ENCODE measurements around the gene RNF227.
"Not testable (repeated sequence)": the region's sequence is repeated elsewhere in the genome, so short reads cannot be mapped to it uniquely, and the experiment has no call there.

The RNF227 gene

DNA sequence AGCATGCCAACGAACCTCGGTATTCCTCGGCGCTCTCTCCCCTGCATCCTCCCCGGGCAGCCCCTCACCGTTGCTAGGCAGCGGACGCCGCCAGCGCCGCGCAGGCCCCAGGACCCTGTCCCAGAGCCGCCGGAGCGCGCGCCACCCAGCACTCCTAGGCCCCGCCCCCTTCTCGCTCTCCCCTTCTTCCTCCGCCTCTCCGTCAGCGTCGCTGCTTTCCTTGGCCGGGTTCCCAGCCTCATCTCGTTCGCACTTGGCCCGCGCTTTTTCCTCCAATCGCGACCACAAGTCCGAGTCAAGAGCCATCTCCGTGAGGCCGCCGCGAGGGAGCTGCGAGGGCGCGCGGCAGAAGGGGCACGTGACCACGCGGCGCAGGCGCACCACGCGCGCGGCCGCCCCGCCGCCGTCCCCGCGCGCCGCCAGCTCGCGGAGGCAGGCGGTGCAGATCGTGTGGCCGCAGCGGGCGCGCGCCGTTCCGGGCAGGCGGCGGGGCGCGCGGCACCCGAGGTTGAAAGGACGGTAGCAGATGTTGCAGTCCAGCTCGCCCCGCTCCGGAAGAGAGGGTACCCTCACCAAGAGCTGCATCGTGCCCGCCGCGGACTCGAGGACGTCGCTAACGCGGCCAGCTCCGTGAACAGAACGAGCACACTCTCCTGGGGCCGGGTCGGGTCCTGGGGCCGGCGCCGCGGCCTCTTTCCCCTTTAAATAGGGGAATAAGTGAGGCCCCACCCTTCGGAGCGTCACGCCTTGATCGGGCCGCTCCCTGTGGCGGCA, at the start of gene RNF227:
Gene RNF227, minus strand, starts transcription at position 679 of the 774 bp plus-strand sequence. Its CDS starts 94 bp downstream, at position 585.
- DNase-seq: peak; percentile 99

- DNase-seq: no peak
Observed at GRCh38 chr17:7961421-7961820, 45.3 kb upstream of the RNF227 start.

- no peak for DNase-seq
Observed at GRCh38 chr17:7959503-7960253, 43.6 kb upstream of the RNF227 start.

- no peak for DNase-seq
Observed at GRCh38 chr17:7956228-7956965, 40.3 kb upstream of the RNF227 start.

DNA sequence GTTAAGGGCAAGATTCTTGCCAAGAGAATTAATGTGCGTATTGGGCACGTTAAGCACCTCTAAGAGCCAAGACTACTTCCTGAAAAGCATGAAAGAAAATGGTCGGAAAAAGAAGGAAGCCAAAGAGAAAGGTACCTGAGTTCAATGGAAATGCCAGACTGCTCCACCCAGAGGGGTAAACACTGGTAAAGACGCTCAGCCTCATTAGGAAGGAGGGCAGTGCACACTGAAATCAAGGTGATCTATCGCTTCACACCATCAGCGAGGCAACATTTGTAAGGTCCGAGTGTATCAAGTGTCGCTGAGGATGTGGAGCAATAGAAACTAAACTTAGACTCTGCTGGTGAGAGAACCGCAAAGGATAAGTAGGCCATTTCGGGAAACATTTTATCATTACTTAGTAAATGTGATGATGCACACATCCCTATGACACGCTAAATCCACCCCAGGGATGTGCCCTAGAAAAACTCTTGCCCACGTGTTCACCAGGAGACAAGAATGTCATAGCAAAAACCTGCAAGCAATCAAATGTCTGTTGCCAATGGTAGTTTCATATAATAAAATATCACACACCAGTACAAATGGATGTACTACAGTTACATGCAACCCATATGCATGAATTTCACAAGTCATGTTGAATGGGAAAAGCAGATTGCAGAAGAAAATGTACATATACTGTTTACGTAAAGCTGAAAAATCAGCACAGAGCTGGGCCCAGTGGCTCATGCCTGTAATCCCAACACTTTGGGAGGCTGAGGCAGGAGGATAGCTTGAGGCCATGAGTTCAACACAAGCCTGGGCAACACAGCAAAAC, 39.5 kb upstream of the RNF227 start:
- DNase-seq: no peak

DNA sequence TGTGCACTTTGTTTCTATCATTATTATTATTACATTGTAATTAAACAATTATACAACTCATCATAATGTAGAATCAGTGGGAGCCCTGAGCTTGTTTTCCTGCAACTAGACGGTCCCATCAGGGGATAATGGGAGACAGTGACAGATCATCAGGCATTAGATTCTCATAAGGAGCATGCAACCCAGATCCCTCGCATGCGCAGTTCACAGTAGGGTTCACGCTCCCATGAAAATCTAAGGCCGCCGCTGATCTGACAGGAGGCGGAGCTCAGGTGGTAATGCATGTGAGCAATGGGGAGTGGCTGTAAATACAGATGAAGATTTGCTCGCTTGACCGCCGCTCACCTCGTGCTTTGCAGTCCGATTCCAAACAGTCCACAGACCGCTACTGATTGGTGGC, 37.2 kb upstream of the RNF227 start:
- DNase-seq: not testable (repeated sequence)

DNA sequence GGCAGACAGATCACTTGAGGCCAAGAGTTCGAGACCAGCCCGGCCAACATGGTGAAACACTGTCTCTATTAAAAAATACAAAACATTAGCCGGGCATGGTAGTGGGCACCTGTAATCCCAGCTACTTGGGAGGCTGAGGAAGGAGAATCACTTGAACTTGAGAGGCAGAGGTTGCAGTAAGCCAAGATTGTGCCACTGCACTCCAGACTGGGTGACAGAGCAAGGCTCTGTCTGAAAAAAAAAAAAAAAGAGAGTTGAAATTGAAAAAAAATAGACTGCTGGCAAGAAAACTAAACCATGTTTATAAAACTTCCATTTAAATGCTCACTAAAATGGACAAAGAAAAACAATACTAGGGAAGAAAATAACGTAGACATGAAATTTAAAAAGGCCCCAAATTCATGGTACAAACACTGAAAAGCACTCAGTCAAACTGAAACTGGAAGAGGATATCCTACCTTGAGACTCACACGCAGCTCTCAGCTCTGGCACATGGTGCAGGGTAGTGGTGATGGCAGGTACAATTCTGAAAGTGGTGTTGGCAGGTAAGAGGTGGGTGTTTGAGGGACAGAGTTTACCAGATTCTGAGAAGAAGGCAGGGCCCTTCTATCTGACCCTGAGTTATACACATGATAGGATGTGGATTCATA, 35.2 kb upstream of the RNF227 start:
- no peak for DNase-seq

GRCh38 chr17:7950578-7950977, 34.5 kb upstream of the RNF227 start:
- no peak for DNase-seq

DNA sequence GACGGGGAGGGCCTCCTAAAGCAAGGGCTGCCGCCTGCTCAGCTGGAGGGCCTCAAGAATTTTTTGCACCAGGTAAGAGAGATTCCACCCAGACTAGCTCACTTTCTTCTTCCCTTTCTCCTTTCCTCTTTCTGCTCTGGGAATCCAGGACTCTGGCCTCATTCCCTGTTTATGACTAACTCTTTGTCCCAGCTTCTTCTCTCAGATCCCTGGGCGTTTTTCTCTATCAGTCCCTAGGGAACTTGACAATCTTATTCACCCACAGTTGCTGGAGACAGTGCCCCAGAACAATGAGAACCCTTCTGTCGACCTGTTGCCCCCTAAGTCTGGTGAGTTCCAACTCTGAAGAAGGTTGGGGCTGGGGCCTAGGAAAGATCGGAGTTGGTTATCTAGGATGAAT, 31.6 kb upstream of the RNF227 start:
- no peak for DNase-seq

DNA sequence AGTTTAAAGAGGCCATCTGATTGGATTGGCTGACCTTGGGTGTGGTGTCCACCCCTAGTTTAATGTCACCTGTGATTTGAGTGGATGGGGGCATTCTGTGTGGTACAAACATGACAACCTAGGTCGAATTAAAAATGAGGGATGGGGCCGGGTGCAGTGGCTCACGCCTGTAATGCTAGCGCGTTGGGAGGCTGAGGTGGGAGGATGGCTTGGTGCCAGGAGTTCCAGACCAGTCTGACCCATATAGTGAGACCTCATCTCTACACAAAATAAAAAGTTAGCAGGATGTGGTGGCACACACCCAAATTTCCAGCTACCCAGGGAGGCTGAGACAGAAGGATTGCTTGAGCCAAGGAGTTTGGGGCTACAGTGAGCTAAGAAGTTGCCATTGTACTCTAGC, 30.4 kb upstream of the RNF227 start:
- no peak for DNase-seq

DNA sequence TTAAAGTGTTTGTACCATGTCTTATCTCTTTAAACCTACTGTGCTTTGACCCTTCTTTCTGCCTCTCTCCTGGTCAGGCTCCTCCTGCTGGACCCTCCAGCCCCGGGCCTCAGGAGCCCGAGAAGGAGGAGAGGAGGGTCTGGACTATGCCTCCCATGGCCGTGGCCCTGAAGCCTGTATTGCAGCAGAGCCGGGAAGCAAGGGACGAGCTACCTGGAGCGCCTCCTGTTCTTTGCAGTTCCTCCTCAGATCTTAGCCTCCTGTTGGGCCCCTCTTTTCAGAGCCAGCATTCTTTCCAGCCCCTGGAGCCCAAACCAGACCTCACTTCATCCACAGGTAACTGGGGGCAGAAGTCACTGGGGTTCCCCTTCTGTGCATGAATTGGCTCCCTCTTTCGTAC, 29.6 kb upstream of the RNF227 start:
- no peak for DNase-seq

GRCh38 chr17:7944326-7944725, 28.2 kb upstream of the RNF227 start:
- DNase-seq: no peak

DNA sequence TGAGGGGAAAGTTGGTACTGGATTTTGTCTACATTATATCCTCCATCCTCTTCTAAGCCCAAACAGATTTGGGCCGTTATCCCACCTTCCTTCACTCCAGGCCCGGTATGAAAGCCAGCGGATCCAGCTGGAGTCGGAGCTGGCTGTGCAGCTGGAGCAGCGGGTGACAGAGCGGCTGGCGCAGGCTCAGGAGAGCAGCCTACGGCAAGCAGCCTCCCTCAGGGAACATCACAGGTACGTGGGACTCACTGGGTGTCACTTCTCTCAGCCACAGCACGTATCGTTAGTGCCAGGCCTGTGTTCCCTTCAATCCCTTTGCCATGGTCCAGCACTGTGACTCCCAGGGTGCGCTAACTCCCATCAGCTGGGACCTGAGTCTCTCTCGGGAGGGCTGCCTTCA, 27.2 kb upstream of the RNF227 start:
- no peak for DNase-seq

DNA sequence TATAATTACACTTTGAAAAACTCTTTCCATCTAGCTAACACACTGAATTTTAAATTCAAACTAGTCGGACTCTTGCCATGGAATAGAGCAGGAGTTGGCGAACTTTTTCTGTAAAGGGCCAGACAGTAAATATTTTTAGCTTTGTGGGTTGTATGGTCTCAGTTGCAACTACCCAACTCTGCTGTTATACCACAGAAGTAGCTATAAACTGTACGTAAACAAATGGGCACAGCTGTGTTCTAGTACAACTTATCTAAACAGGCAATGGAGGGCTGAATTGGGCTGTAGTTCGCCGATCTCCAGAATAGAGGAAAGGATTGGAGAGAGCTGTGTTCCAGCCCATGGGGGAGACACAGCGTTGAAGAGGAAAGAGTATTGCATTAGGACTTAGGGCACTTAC, 24.7 kb upstream of the RNF227 start:
- DNase-seq: no peak

DNA sequence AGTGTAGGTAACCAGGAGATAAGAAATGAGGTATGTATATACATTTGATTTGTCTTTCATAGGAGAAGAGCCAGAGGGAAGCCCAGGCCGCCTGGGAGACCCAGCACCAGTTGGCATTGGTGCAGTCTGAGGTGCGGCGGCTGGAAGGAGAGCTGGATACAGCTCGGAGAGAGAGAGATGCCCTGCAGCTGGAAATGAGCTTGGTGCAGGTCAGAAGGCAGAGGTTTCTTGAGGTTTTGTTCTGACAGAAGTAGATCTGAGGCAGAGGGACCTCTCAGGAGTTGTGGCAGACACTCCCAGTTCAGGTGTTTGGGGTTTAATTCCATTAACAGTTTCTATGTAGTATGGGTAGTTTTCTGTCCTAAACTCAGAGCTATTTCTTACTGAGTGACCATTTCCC, 23.9 kb upstream of the RNF227 start:
- no peak for DNase-seq

GRCh38 chr17:7935859-7936258, 19.8 kb upstream of the RNF227 start:
- no peak for DNase-seq

DNA sequence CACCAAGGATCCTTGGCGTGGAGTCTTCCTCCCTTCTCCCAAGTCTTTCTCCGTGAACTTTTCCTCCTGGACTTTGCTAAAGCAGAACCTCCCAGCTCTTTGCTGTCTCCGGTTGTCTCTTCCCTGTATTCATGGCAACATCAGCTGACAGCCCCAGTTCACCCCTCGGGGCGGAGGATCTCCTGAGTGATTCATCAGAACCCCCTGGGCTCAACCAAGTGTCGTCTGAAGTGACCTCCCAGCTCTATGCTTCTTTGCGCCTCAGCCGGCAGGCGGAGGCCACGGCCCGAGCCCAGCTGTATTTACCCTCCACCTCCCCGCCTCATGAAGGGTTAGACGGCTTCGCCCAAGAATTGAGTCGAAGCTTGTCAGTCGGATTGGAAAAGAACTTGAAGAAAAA, 16.9 kb upstream of the RNF227 start:
- no peak for DNase-seq

DNA sequence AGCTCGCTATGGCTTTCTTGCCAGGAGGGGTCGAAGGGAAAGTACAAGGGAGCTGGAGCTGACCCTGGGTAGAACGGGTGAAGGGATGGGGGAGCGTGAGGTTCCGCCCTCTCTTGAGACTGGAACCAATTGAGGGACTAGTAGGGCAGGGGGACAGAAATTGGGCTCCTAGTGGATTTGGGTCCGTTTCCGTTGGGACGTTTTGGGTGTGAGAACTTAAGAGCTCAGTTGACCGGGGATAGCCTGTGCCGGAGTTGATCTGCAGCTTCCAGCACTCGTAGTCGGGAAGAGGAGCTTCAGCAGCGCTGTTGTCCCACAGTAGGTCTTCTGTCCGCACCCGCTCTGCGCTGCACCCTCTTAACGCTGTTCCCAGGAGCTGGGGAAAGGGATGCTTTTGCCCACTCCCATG, 16.4 kb upstream of the RNF227 start:
- DNase-seq: peak; percentile 7

DNA sequence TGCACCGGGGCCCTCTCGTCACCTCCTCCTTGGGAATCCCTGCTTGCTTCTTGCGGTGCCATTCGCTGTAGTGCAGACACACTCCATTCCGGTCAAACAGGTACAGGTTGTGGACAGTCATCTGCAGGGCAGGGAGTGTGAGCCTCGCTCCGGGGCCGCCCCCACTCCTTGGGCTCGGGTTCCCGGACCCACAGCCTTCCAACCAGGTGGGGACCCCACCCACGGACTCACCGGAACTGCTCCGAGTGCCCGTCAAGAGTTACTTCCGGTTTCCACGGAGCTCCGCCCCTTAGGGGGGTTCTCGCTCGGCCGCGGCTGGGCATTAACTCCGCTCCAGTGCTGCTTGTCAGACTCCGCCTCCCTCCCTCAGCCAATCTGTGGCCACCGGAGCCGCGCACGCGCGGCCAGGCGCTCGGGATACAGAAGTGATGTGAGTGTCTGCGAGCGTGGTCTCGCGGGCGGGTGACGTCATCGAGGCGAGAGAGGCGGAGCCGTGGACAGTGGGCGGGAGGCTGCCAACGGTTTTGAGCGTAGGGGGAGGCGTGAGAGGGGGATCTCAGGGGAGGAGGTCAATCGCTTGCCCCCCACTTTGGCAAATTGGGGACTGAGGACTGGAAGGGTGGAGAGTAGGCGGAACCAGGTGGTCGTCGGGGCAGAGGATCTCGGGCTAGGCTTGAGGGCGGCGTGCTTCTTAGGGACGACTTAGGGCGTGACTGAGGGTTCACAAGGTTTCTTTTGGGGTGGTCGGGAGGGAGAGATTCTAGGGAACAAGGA, 15.8 kb upstream of the RNF227 start, which contains the start of the genes CNTROB and TRAPPC1:
Gene CNTROB, plus strand, starts transcription at position 498 of the 774 bp plus-strand sequence. CDS start 874 bp downstream, outside the sequence.
Gene TRAPPC1, minus strand, starts transcription at position 238 of the 774 bp plus-strand sequence. Its CDS starts 117 bp downstream, at position 121.
- DNase-seq: peak; percentile 98

- DNase-seq: no peak
Observed at GRCh38 chr17:7930841-7931631, 14.9 kb upstream of the RNF227 start.

Measured in NCI-H2171 (cell line).